Stimulated activated CD8-positive, alpha-beta memory T cell treated with anti-CD3 and anti-CD28 coated beads, Interleukin-12 subunit alpha, Interleukin-12 subunit beta, amount 100 ng/mL, for 24 hours (primary cell): ENCODE data around the gene ADCYAP1R1.

ENCODE experiments used
- DNase-seq: peaks from one replicate; pipeline ENCODE4 v3.0.0-alpha.2; 2020; ENCODE audit errors: extremely low read depth

ADCYAP1R1 gene

GRCh38 chr7:31068006-31068675, 16.0 kb downstream of the ADCYAP1R1 start:
- DNase-seq: no peak

- DNase-seq: no peak
Measured at GRCh38 chr7:31069860-31070555, 17.9 kb downstream of the ADCYAP1R1 start.

- DNase-seq: no peak
Measured at GRCh38 chr7:31070991-31071644, 19.0 kb downstream of the ADCYAP1R1 start.

- DNase-seq: no peak
Measured at GRCh38 chr7:31071645-31072029, 19.5 kb downstream of the ADCYAP1R1 start.

- no peak for DNase-seq
Measured at GRCh38 chr7:31073326-31074119, 21.4 kb downstream of the ADCYAP1R1 start.

GRCh38 chr7:31074120-31074383, 21.9 kb downstream of the ADCYAP1R1 start:
- no peak for DNase-seq

- DNase-seq: no peak
Measured at GRCh38 chr7:31074403-31075085, 22.4 kb downstream of the ADCYAP1R1 start.

GRCh38 chr7:31075086-31075405, 22.9 kb downstream of the ADCYAP1R1 start:
- no peak for DNase-seq

- DNase-seq: no peak
Measured at GRCh38 chr7:31076051-31076450, 23.9 kb downstream of the ADCYAP1R1 start.

GRCh38 chr7:31076641-31077310, 24.7 kb downstream of the ADCYAP1R1 start:
- DNase-seq: no peak

GRCh38 chr7:31077484-31078362, 25.6 kb downstream of the ADCYAP1R1 start:
- DNase-seq: no peak

GRCh38 chr7:31078363-31078990, 26.4 kb downstream of the ADCYAP1R1 start:
- DNase-seq: no peak

- DNase-seq: no peak
Measured at GRCh38 chr7:31079126-31079823, 27.2 kb downstream of the ADCYAP1R1 start.

- DNase-seq: no peak
Measured at GRCh38 chr7:31079824-31080511, 27.9 kb downstream of the ADCYAP1R1 start.

- no peak for DNase-seq
Measured at GRCh38 chr7:31080763-31081162, 28.7 kb downstream of the ADCYAP1R1 start.

GRCh38 chr7:31082017-31082416, 29.9 kb downstream of the ADCYAP1R1 start:
- no peak for DNase-seq

GRCh38 chr7:31082447-31082846, 30.3 kb downstream of the ADCYAP1R1 start:
- DNase-seq: no peak

GRCh38 chr7:31083210-31083786, 31.2 kb downstream of the ADCYAP1R1 start:
- DNase-seq: no peak
